AG04450 (cell line): ENCODE data around the gene PLAU. TPM values are rescaled to one million over a fixed set of nuclear protein-coding genes. Genes with fewer than 3 reads are reported as not detected.
"Not testable (repeated sequence)": the region's sequence is repeated elsewhere in the genome, so short reads cannot be mapped to it uniquely, and the experiment has no call there.

ENCODE experiments used
- CTCF ChIA-PET: fragments of 300-600, 350-600 bp; formaldehyde crosslinking; extraction: SDS; loops from one replicate; lab custom pipeline; 2022; ENCODE audit warnings: antibody characterized with exemption, inconsistent platforms; lab: Charles Lee
- POLR2A ChIA-PET: fragments of 350-600 bp; formaldehyde crosslinking; extraction: SDS; loops from one replicate; lab custom pipeline; 2021; ENCODE audit warnings: antibody characterized with exemption, inconsistent platforms; lab: Yijun Ruan, JAX
- DNase-seq: peaks from one replicate; pipeline ENCODE4 v3.0.0-alpha.2; 2011; ENCODE audit warnings: low read depth, low spot score
- H3K27ac ChIP-seq: one replicate; pipeline ENCODE4 v1.5.1; 2012; ENCODE audit warnings: low read depth, low read length, control low read depth
- H3K27me3 ChIP-seq: one replicate; pipeline ENCODE4 v1.6.0; 2012; ENCODE audit warnings: low read length; ENCODE audit not compliant: control insufficient read depth, insufficient read depth
- H3K4me3 ChIP-seq: 2 replicates; pipeline ENCODE4 v1.5.1; 2011; ENCODE audit warnings: mild to moderate bottlenecking, low read depth, low read length, control low read depth
- H3K9me3 ChIP-seq: 2 replicates; pipeline ENCODE4 v1.5.1; 2012; ENCODE audit warnings: low read length; ENCODE audit not compliant: control insufficient read depth, insufficient read depth
- polyA plus RNA-seq: library from polyadenylated mRNA; depleted of rRNA; stranded (reverse); fragments of >200 nt; gene quantifications from 2 replicates; pipeline ENCODE4 v1.2.3, GENCODE V29; 2011
- TF ChIP-seq, protein P1 (sequence below): IDR thresholded peaks from 2 replicates; pipeline ENCODE4 v1.5.1; 2011; ENCODE audit warnings: low read depth, low read length, control low read depth, inconsistent platforms

The PLAU gene
- polyA plus RNA-seq, 1 experiment: 241 TPM

DNA sequence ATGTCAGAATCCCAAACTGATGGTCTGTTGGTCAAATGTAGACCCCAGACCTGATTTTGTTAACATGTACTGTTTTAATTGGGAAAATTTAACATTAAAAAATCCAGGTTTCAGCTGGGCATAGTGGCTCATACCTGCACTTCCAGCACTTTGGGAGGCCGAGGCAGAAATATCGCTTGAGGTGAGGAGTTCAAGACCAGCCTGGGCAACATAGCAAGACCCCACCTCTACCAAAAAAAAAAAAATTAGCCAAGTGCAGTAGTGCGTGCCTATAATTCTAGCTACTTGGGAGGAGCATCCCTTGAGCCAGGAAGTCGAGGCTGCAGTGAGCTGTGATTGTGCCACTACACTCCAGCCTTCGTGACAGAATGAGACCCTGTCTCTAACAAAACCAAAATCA is 20.7 kb upstream of the PLAU start:
- Histone ChIP-seq H3K27ac (no peak overlapping the region), H3K27me3 (no peaks in the 10 kb centered on the region), H3K9me3 (no peaks in the 10 kb centered on the region), H3K4me3 (no peak overlapping the region)
- ChIA-PET POLR2A (interaction anchor here (0.6 to 5.8 kb wide), 3 partner anchors 19 to 225 kb away, joined by 3 to 81 read pairs (median 4); partner anchors contain the start of gene PLAU), CTCF (interaction anchor here (0.7 to 13.1 kb wide), 5 partner anchors 10 to 278 kb away, joined by 3 to 204 read pairs (median 9); no protein-coding TSS in a partner anchor)
- DNase-seq: no peak
- TF ChIP-seq, protein P1, sequence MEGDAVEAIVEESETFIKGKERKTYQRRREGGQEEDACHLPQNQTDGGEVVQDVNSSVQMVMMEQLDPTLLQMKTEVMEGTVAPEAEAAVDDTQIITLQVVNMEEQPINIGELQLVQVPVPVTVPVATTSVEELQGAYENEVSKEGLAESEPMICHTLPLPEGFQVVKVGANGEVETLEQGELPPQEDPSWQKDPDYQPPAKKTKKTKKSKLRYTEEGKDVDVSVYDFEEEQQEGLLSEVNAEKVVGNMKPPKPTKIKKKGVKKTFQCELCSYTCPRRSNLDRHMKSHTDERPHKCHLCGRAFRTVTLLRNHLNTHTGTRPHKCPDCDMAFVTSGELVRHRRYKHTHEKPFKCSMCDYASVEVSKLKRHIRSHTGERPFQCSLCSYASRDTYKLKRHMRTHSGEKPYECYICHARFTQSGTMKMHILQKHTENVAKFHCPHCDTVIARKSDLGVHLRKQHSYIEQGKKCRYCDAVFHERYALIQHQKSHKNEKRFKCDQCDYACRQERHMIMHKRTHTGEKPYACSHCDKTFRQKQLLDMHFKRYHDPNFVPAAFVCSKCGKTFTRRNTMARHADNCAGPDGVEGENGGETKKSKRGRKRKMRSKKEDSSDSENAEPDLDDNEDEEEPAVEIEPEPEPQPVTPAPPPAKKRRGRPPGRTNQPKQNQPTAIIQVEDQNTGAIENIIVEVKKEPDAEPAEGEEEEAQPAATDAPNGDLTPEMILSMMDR: no peak

GRCh38 chr10:73890830-73891229 is 20.1 kb upstream of the PLAU start:
- POLR2A ChIA-PET: interaction anchor here (0.6 to 5.8 kb wide), 4 partner anchors 18 to 224 kb away, joined by 3 to 81 read pairs (median 6); partner anchors contain the start of gene PLAU
- H3K9me3 ChIP-seq, H3K27me3 ChIP-seq, H3K27ac ChIP-seq, DNase-seq, H3K4me3 ChIP-seq: not testable (repeated sequence)
- CTCF ChIA-PET: interaction anchor here (0.7 to 13.1 kb wide), 4 partner anchors 11 to 278 kb away, joined by 3 to 204 read pairs (median 13); no protein-coding TSS in a partner anchor

GRCh38 chr10:73891540-73891939 is 19.4 kb upstream of the PLAU start:
- ChIA-PET POLR2A (interaction anchor here (0.7 to 5.8 kb wide), 3 partner anchors 17 to 101 kb away, joined by 3 to 81 read pairs (median 9); partner anchors contain the start of gene PLAU), CTCF (interaction anchor here (1.0 to 13.1 kb wide), 4 partner anchors 12 to 190 kb away, joined by 4 to 204 read pairs (median 13); no protein-coding TSS in a partner anchor)
- TF ChIP-seq, protein P1: no peak
- H3K27ac ChIP-seq: no peak overlapping the region
- DNase-seq: no peak
- no peak overlapping the region for H3K4me3 ChIP-seq
- no peaks in the 10 kb centered on the region for H3K9me3 ChIP-seq
- H3K27me3 ChIP-seq: no peaks in the 10 kb centered on the region

DNA sequence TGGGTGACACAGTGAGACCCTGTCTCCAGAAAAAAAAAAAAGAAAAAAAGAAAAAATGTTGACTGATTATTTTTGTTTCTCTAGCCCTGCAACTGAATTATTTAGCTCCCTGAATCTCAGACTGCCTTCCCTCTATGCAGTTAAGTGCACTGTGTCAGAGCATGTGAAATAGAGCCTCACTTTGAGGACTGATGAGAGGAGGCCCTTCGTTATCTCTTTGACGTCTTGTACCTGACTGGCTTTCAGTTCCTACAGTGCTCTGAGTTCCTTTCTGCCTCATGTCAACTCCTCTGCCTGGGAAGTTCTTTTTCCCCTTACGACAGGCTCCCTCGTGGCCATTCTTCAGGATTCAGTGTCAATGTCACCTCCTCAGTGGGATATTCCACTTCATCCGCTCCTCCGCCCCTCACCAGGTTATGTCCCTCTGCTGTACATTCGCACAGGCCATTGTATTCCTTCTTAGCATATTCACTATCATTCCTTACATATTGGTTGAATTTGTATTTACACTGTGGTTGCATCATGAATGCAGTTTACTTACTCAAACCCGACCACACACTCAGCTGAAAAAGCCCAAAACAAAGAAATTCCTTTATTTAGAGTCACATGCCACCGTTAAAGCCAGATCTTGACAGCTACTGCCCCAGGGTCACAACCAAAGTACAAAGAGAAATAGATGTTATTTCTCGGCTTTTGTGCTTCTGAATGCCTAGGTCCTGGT is 18.5 kb upstream of the PLAU start:
- peak overlapping the region; percentile 40 for H3K27ac ChIP-seq
- no peak overlapping the region for H3K4me3 ChIP-seq
- TF ChIP-seq, protein P1: no peak
- CTCF ChIA-PET: interaction anchor here (1.0 to 13.1 kb wide), 3 partner anchors 12 to 189 kb away, joined by 4 to 204 read pairs (median 9); no protein-coding TSS in a partner anchor
- no peaks in the 10 kb centered on the region for H3K27me3 ChIP-seq
- POLR2A ChIA-PET: interaction anchor here (0.7 to 5.8 kb wide), 2 partner anchors 16 to 73 kb away, joined by 3 to 81 read pairs; partner anchors contain the start of gene PLAU
- H3K9me3 ChIP-seq: no peaks in the 10 kb centered on the region
- DNase-seq: no peak

GRCh38 chr10:73893426-73893825 is 17.5 kb upstream of the PLAU start:
- TF ChIP-seq, protein P1: no peak
- Histone ChIP-seq H3K4me3 (no peak overlapping the region), H3K9me3 (no peaks in the 10 kb centered on the region), H3K27ac (no peak overlapping the region), H3K27me3 (no peaks in the 10 kb centered on the region)
- DNase-seq: no peak
- CTCF ChIA-PET: interaction anchor here (1.4 to 13.1 kb wide), 3 partner anchors 13 to 48 kb away, joined by 5 to 204 read pairs (median 9); no protein-coding TSS in a partner anchor
- POLR2A ChIA-PET: interaction anchor here (5.8 kb wide), 1 partner anchor 16 kb away, joined by 81 read pairs; the partner anchor contains the start of gene PLAU
